Activated CD4-positive, alpha-beta T cell treated with anti-CD3 and anti-CD28 coated beads, Interleukin-2, amount 10 ng/mL, durations not matched to agents 7 days and 5 days (primary cell): ENCODE measurements around the gene PTPN20. TPM values are rescaled to one million over a fixed set of nuclear protein-coding genes. Genes with fewer than 3 reads are reported as not detected.
"Not testable (repeated sequence)": the region's sequence is repeated elsewhere in the genome, so short reads cannot be mapped to it uniquely, and the experiment has no call there.

ENCODE experiments used
- CTCF ChIA-PET: fragments of 350-600 bp; sonication (Branson Sonifier 250); formaldehyde crosslinking; loops from one replicate; lab custom pipeline; 2021; ENCODE audit warnings: antibody characterized with exemption; lab: Charles Lee
- POLR2A ChIA-PET: fragments of 350-600 bp; sonication (Branson Sonifier 250); formaldehyde crosslinking; loops from one replicate; lab custom pipeline; 2021; ENCODE audit warnings: antibody characterized with exemption; lab: Charles Lee
- DNase-seq: peaks from one replicate; pipeline ENCODE4 v3.0.0-alpha.2; 2020
- H3K27ac Mint-ChIP-seq: one replicate; pipeline ENCODE4 v1.8.0; 2021; ENCODE audit warnings: mild to moderate bottlenecking, moderate library complexity, mixed read lengths
- H3K27me3 Mint-ChIP-seq: one replicate; pipeline ENCODE4 v1.8.0; 2021; ENCODE audit warnings: mixed read lengths
- H3K36me3 Mint-ChIP-seq: one replicate; pipeline ENCODE4 v1.8.0; 2021; ENCODE audit warnings: low read depth, mixed read lengths
- H3K4me1 Mint-ChIP-seq: one replicate; pipeline ENCODE4 v1.8.0; 2021; ENCODE audit warnings: mixed read lengths
- H3K4me3 Mint-ChIP-seq: one replicate; pipeline ENCODE4 v1.8.0; 2021; ENCODE audit warnings: mild to moderate bottlenecking, moderate library complexity, mixed read lengths
- H3K9me3 Mint-ChIP-seq: one replicate; pipeline ENCODE4 v1.8.0; 2021; ENCODE audit warnings: mixed read lengths
- total RNA-seq, 2 experiments: library from RNA; stranded (reverse); gene quantifications; one replicate each; pipeline ENCODE4 v1.2.3, GENCODE V29; 2021

The PTPN20 gene
- total RNA-seq, 2 experiments from 2014 or later: 0.25 to 0.85 TPM

GRCh38 chr10:46907185-46908117 lies 3.8 kb upstream of the PTPN20 start:
- H3K4me1 Mint-ChIP-seq, H3K27ac Mint-ChIP-seq, DNase-seq, H3K9me3 Mint-ChIP-seq, CTCF ChIA-PET, H3K27me3 Mint-ChIP-seq, POLR2A ChIA-PET, H3K36me3 Mint-ChIP-seq, H3K4me3 Mint-ChIP-seq: not testable (repeated sequence)

DNA sequence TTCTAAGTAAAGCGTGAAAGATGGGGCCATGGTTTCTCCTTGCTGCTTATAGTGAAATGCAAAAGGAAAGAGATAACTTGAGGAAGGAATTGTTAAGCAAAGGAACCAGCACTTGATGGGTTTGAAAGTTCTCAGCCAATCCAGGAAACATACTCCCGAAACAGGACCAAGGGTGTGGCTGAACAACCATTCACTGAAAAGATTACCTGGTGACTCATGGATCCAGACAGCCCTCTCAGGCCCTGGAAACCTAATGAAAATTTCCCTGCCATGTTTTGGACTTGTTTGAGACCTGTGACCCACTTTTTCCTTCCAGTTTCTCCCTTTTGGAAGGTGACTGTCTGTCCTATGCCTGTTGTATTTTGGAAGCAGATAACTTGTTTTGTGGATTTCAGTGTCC lies 11.3 kb downstream of the PTPN20 start:
- H3K4me1 Mint-ChIP-seq, H3K4me3 Mint-ChIP-seq, POLR2A ChIA-PET, H3K27me3 Mint-ChIP-seq, H3K36me3 Mint-ChIP-seq, H3K27ac Mint-ChIP-seq, H3K9me3 Mint-ChIP-seq, CTCF ChIA-PET, DNase-seq: not testable (repeated sequence)

- POLR2A ChIA-PET, DNase-seq, H3K27ac Mint-ChIP-seq, H3K36me3 Mint-ChIP-seq, H3K9me3 Mint-ChIP-seq, CTCF ChIA-PET, H3K27me3 Mint-ChIP-seq, H3K4me1 Mint-ChIP-seq, H3K4me3 Mint-ChIP-seq: not testable (repeated sequence)
Observed at GRCh38 chr10:46925156-46925555, 13.9 kb downstream of the PTPN20 start.

DNA sequence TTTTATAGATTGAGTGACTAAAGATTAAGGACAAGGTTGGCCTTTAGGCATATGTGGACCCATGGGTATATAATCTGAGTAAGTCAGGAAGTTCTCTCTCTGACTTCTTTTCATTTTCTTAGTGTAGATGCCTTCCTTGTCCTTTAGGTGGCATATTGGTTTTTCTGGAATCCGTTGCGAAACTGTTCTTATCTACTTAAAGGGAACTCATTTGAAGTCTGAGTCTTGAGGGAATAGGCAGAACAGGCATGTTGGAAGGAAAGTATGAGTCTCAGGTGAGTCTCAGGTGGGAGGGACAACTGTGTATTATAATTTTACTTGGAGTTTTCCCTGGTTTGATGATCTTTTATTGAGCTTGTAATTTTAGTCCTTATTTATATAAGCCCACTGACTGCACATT lies 14.6 kb downstream of the PTPN20 start:
- CTCF ChIA-PET, H3K27ac Mint-ChIP-seq, POLR2A ChIA-PET, H3K9me3 Mint-ChIP-seq, H3K4me1 Mint-ChIP-seq, DNase-seq, H3K4me3 Mint-ChIP-seq, H3K27me3 Mint-ChIP-seq, H3K36me3 Mint-ChIP-seq: not testable (repeated sequence)

- H3K27ac Mint-ChIP-seq, POLR2A ChIA-PET, H3K36me3 Mint-ChIP-seq, CTCF ChIA-PET, DNase-seq, H3K9me3 Mint-ChIP-seq, H3K4me1 Mint-ChIP-seq, H3K4me3 Mint-ChIP-seq, H3K27me3 Mint-ChIP-seq: not testable (repeated sequence)
Observed at GRCh38 chr10:46928810-46929209, 17.6 kb downstream of the PTPN20 start.

GRCh38 chr10:46932383-46932782 lies 21.2 kb downstream of the PTPN20 start:
- H3K27me3 Mint-ChIP-seq, CTCF ChIA-PET, H3K36me3 Mint-ChIP-seq, POLR2A ChIA-PET, H3K9me3 Mint-ChIP-seq, H3K27ac Mint-ChIP-seq, DNase-seq, H3K4me1 Mint-ChIP-seq, H3K4me3 Mint-ChIP-seq: not testable (repeated sequence)

DNA sequence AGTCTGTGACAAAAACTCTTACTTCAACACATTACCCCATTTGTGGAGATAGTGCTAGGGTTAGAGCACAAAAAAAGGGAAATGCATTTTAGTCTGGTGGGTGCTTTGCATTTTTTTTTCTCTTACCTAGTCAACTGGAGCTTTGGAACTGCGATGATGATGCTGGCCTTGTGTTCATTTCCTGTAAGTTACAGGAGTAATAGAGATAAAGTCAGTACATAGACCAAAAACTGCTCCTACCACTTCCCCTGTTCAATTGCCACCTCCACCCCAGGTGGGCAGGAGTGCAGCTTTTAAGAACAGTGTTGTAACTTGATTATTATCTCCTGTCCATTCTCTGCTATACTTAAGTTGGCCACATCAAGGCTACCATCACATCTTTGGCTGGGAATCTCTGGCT lies 29.9 kb downstream of the PTPN20 start:
- H3K9me3 Mint-ChIP-seq, DNase-seq, H3K27ac Mint-ChIP-seq, CTCF ChIA-PET, H3K4me3 Mint-ChIP-seq, H3K4me1 Mint-ChIP-seq, H3K36me3 Mint-ChIP-seq, POLR2A ChIA-PET, H3K27me3 Mint-ChIP-seq: not testable (repeated sequence)

DNA sequence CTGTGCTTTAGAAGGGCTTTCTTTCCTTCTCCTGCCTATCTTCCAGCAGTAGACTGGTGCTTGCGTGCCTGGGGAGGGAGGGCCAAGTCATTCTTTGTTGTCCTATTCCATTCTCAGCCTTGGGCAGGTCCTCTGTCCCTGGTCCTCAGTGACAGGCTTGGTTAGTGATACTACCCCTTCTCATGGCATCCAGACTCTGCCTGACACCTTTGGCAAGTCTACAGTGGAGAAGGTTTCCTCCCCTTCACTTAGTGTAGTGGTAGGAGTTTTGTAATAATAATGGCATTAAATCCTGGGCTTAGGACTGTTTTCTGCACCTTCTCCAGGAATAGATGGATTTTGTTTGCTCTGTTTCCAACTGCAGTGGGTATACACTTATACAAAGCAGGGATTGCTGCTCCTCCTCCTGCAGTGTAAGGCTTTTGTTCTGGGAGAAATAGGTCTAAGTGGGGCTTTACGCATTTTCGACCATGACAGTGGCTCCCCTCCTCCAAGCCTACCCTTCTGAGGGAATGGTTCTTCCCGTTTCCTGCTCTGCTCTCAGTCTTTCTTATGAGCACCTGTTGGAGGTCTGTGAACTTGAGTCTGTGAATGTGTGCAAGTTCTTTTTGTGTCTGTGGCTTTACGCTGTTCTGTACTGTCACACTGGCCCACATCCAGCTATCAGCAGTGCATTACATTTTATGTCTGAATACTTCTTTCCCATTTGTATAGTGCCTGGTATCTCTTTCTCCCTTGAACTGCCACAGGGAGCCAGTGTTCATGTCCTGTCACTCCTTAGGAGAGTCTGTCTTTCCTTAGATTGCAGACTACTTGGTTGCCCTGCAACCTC lies 37.7 kb downstream of the PTPN20 start:
- H3K9me3 Mint-ChIP-seq, POLR2A ChIA-PET, H3K27me3 Mint-ChIP-seq, H3K4me1 Mint-ChIP-seq, DNase-seq, H3K27ac Mint-ChIP-seq, H3K4me3 Mint-ChIP-seq, CTCF ChIA-PET, H3K36me3 Mint-ChIP-seq: not testable (repeated sequence)

DNA sequence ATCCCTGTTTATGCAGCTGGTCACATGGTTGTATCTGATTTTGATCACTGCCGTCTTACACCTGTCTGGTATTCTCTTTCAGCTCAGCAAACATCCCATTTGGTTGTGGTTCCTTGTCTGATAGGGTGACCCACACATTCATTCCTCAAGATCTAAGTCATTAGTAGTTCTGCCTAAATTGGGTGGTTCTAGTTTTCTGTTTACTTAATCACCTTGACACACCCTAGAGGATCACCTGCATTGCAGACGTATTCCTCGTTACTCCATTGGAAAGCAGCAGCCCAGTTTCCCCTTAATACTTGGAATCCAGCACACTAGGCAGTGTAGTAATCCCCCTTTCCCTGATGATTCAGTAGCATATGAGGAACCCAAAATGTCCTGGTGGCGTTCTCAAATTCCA lies 41.3 kb downstream of the PTPN20 start:
- POLR2A ChIA-PET, H3K4me3 Mint-ChIP-seq, H3K27me3 Mint-ChIP-seq, CTCF ChIA-PET, DNase-seq, H3K9me3 Mint-ChIP-seq, H3K4me1 Mint-ChIP-seq, H3K36me3 Mint-ChIP-seq, H3K27ac Mint-ChIP-seq: not testable (repeated sequence)

GRCh38 chr10:46960742-46961141 lies 49.5 kb downstream of the PTPN20 start:
- H3K36me3 Mint-ChIP-seq, H3K4me3 Mint-ChIP-seq, DNase-seq, H3K4me1 Mint-ChIP-seq, CTCF ChIA-PET, H3K27me3 Mint-ChIP-seq, POLR2A ChIA-PET, H3K9me3 Mint-ChIP-seq, H3K27ac Mint-ChIP-seq: not testable (repeated sequence)

DNA sequence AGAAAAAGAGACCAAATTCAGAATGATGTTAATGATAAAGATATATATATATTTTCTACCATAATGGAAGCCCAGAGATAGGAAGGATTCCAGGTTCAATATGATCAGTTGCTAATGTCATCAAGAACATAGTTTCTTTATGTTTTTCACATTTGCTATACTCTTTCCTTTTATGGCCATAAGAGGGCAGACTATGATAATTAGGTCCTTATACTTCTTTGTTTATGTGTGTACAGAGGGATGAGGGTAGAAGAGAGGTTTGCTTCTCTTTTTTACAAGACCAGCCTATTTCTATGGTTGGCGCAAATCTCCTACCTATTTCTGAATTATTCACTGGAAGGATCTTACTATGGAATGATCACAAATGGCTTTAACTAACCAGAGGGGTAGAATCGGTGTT lies 52.1 kb downstream of the PTPN20 start:
- CTCF ChIA-PET, POLR2A ChIA-PET, H3K4me3 Mint-ChIP-seq, DNase-seq, H3K36me3 Mint-ChIP-seq, H3K9me3 Mint-ChIP-seq, H3K27me3 Mint-ChIP-seq, H3K27ac Mint-ChIP-seq, H3K4me1 Mint-ChIP-seq: not testable (repeated sequence)

GRCh38 chr10:46967013-46967412 lies 55.8 kb downstream of the PTPN20 start:
- POLR2A ChIA-PET, H3K4me1 Mint-ChIP-seq, H3K4me3 Mint-ChIP-seq, DNase-seq, H3K36me3 Mint-ChIP-seq, H3K9me3 Mint-ChIP-seq, H3K27ac Mint-ChIP-seq, H3K27me3 Mint-ChIP-seq, CTCF ChIA-PET: not testable (repeated sequence)

DNA sequence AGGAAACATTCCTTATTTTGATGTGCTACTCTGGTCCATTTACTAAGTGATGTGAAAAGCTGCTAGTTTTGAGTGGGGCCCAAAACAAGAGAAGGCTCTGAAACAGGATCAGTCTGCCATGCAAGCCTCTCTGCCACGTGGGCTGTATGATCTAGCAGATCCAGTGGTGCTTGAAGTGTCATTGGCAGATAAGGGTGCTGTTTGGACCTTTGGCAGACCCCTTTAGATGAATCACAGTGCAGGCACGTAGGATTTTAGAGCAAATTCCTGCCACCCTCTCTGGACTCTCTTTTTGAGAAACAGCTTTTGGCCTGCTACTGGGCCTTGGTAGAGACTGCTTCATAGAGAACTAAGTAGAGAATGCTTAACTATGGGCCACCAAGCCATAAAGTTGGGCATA lies 69.0 kb downstream of the PTPN20 start:
- H3K4me3 Mint-ChIP-seq, H3K36me3 Mint-ChIP-seq, H3K27me3 Mint-ChIP-seq, H3K4me1 Mint-ChIP-seq, CTCF ChIA-PET, H3K9me3 Mint-ChIP-seq, DNase-seq, POLR2A ChIA-PET, H3K27ac Mint-ChIP-seq: not testable (repeated sequence)
